ENCODE results near the gene MDGA2. TPM values are rescaled to one million over a fixed set of nuclear protein-coding genes. Genes with fewer than 3 reads are reported as not detected.

The MDGA2 gene
- total and polyA plus RNA-seq, 2 of the 8 experiments (the other 6 are each of a cell fraction or from before 2014, with no cell fraction given) = 0.11 to 0.69 TPM

DNA sequence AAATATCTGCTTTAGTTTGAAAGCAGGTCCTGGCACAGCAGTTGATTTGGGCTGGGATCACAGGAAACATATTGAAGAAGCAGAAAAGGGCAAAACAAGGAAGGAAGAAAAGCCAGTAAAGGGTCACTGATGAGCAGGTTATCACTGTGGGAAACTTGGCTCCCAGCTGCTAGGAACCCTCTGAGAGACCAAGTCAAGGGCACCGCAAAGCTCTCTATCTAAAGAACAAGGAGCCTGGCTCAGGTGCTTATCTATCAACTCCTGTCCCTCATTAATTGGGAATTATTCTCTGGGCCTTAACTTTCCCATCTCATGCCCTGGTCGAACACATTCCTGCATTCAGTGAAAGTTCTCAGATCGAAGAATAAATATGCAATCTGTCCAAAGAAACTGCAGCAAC, 572.9 kb downstream of the MDGA2 start (continued):
- TF ChIP-seq, protein P1, sequence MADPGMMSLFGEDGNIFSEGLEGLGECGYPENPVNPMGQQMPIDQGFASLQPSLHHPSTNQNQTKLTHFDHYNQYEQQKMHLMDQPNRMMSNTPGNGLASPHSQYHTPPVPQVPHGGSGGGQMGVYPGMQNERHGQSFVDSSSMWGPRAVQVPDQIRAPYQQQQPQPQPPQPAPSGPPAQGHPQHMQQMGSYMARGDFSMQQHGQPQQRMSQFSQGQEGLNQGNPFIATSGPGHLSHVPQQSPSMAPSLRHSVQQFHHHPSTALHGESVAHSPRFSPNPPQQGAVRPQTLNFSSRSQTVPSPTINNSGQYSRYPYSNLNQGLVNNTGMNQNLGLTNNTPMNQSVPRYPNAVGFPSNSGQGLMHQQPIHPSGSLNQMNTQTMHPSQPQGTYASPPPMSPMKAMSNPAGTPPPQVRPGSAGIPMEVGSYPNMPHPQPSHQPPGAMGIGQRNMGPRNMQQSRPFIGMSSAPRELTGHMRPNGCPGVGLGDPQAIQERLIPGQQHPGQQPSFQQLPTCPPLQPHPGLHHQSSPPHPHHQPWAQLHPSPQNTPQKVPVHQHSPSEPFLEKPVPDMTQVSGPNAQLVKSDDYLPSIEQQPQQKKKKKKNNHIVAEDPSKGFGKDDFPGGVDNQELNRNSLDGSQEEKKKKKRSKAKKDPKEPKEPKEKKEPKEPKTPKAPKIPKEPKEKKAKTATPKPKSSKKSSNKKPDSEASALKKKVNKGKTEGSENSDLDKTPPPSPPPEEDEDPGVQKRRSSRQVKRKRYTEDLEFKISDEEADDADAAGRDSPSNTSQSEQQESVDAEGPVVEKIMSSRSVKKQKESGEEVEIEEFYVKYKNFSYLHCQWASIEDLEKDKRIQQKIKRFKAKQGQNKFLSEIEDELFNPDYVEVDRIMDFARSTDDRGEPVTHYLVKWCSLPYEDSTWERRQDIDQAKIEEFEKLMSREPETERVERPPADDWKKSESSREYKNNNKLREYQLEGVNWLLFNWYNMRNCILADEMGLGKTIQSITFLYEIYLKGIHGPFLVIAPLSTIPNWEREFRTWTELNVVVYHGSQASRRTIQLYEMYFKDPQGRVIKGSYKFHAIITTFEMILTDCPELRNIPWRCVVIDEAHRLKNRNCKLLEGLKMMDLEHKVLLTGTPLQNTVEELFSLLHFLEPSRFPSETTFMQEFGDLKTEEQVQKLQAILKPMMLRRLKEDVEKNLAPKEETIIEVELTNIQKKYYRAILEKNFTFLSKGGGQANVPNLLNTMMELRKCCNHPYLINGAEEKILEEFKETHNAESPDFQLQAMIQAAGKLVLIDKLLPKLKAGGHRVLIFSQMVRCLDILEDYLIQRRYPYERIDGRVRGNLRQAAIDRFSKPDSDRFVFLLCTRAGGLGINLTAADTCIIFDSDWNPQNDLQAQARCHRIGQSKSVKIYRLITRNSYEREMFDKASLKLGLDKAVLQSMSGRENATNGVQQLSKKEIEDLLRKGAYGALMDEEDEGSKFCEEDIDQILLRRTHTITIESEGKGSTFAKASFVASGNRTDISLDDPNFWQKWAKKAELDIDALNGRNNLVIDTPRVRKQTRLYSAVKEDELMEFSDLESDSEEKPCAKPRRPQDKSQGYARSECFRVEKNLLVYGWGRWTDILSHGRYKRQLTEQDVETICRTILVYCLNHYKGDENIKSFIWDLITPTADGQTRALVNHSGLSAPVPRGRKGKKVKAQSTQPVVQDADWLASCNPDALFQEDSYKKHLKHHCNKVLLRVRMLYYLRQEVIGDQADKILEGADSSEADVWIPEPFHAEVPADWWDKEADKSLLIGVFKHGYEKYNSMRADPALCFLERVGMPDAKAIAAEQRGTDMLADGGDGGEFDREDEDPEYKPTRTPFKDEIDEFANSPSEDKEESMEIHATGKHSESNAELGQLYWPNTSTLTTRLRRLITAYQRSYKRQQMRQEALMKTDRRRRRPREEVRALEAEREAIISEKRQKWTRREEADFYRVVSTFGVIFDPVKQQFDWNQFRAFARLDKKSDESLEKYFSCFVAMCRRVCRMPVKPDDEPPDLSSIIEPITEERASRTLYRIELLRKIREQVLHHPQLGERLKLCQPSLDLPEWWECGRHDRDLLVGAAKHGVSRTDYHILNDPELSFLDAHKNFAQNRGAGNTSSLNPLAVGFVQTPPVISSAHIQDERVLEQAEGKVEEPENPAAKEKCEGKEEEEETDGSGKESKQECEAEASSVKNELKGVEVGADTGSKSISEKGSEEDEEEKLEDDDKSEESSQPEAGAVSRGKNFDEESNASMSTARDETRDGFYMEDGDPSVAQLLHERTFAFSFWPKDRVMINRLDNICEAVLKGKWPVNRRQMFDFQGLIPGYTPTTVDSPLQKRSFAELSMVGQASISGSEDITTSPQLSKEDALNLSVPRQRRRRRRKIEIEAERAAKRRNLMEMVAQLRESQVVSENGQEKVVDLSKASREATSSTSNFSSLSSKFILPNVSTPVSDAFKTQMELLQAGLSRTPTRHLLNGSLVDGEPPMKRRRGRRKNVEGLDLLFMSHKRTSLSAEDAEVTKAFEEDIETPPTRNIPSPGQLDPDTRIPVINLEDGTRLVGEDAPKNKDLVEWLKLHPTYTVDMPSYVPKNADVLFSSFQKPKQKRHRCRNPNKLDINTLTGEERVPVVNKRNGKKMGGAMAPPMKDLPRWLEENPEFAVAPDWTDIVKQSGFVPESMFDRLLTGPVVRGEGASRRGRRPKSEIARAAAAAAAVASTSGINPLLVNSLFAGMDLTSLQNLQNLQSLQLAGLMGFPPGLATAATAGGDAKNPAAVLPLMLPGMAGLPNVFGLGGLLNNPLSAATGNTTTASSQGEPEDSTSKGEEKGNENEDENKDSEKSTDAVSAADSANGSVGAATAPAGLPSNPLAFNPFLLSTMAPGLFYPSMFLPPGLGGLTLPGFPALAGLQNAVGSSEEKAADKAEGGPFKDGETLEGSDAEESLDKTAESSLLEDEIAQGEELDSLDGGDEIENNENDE (IDR thresholded peaks at IDR 0.05; ENCODE audit: insufficient replicate concordance, low read length) = no peak
- TF ChIP-seq CBX5 (IDR thresholded peaks at IDR 0.05; ENCODE audit: low read depth, low read length) = no peak
- no peak for TF ChIP-seq CEBPB (IDR thresholded peaks at IDR 0.05; ENCODE audit: low read depth, low read length)
- no peak for TF ChIP-seq RXRA (IDR thresholded peaks at IDR 0.05; ENCODE audit: insufficient read depth, low read depth, low read length)
- no peak for TF ChIP-seq SIRT6 (IDR thresholded peaks at IDR 0.05; ENCODE audit: low read length)
- no peak for TF ChIP-seq BRCA1 (IDR thresholded peaks at IDR 0.05; ENCODE audit: low read depth, low read length)
- no peak for TF ChIP-seq BACH1 (IDR thresholded peaks at IDR 0.05; ENCODE audit: low read length)
- no peak for TF ChIP-seq EP300 (IDR thresholded peaks at IDR 0.05; ENCODE audit: borderline replicate concordance in 1 of 2, low read depth in 2 of 2, low read length in 2 of 2)
- no peak for TF ChIP-seq GABPA (IDR thresholded peaks at IDR 0.05; ENCODE audit: borderline replicate concordance, insufficient read depth, low read length)

All from H1 (cell line).